ENCODE results near the gene PTH1R.

GRCh38 chr3:46845860-46846623, 31.5 kb upstream of the PTH1R start:
- no peak for TF ChIP-seq POLR2A (IDR thresholded peaks at IDR 0.05; ENCODE audit: low read depth)
- peak; percentile 56 to 60 (median 59) for TF ChIP-seq CTCF (IDR thresholded peaks at IDR 0.05)
- TF ChIP-seq EP300 (IDR thresholded peaks at IDR 0.05) = no peak
- peak in 1 of 2 donors; percentile 43 for TF ChIP-seq POLR2AphosphoS5 (IDR thresholded peaks at IDR 0.05)

All from esophagus muscularis mucosa (tissue), 4 donors.